Hepatocyte (in vitro differentiated cells): Measurements from ENCODE around the gene PLXNC1.

Experiments used
- CTCF ChIP-seq: fragments of 200-600 bp; sonication (generic); IDR thresholded peaks from 2 replicates; pipeline ENCODE4 v1.5.1; 2016; ENCODE audit warnings: antibody characterized with exemption, mild to moderate bottlenecking; ENCODE audit not compliant: poor library complexity
- EZH2 ChIP-seq: fragments of 200-600 bp; sonication (generic); IDR thresholded peaks from 2 replicates; pipeline ENCODE4 v1.6.1; 2016; ENCODE audit warnings: antibody characterized with exemption, mild to moderate bottlenecking, borderline replicate concordance
- EZH2phosphoT487 ChIP-seq: fragments of 200-600 bp; sonication (generic); IDR thresholded peaks from one replicate; pipeline ENCODE4 v1.6.1; 2018; ENCODE audit warnings: antibody characterized with exemption, mild to moderate bottlenecking, low read depth, moderate library complexity; ENCODE audit not compliant: unreplicated experiment, severe bottlenecking

GRCh38 chr12:94151582-94151981 is 3.2 kb downstream of the PLXNC1 start:
- no peak for TF ChIP-seq CTCF
- no peak for TF ChIP-seq EZH2phosphoT487
- TF ChIP-seq EZH2, result no peak
